Measurements from ENCODE around the gene AUTS2.

Gene AUTS2

DNA sequence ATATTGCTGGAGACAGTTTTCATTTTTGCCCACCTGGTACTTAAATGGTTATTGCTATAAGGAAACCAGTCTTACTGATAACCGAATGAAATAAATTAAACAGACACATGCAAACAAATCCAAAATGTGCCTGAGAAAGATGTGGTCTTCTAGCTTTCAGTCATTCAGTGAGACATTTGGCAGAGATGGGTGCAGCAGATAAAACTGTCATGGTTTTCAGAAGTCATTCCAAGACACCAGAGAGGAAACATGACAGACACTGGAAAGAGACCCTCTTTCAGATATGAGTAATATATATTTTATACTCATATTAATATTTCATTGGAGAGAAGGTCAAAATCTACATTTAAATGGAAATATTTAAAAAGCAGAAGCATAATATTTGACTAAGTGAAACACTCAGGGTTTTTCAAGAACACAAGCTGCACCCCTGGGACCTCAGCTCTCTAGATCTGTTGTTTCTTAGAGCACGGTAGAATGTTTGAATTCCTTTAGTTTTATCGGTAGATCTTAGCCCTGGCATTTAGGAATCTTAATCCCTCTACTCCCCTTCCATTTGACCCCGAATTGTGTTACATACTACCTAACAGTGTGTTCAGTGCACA lies 246.1 kb downstream of the AUTS2 start:
- no peak overlapping the region for H3K27ac ChIP-seq (ENCODE audit: low read depth, low read length)
- peaks cover 29% of the 10 kb centered on the region for H3K79me2 ChIP-seq (ENCODE audit: insufficient read depth, low read length)
- no peak for TF ChIP-seq EZH2phosphoT487 (conservative IDR thresholded peaks at IDR 0.05; ENCODE audit: low read length)
- TF ChIP-seq, protein P1, sequence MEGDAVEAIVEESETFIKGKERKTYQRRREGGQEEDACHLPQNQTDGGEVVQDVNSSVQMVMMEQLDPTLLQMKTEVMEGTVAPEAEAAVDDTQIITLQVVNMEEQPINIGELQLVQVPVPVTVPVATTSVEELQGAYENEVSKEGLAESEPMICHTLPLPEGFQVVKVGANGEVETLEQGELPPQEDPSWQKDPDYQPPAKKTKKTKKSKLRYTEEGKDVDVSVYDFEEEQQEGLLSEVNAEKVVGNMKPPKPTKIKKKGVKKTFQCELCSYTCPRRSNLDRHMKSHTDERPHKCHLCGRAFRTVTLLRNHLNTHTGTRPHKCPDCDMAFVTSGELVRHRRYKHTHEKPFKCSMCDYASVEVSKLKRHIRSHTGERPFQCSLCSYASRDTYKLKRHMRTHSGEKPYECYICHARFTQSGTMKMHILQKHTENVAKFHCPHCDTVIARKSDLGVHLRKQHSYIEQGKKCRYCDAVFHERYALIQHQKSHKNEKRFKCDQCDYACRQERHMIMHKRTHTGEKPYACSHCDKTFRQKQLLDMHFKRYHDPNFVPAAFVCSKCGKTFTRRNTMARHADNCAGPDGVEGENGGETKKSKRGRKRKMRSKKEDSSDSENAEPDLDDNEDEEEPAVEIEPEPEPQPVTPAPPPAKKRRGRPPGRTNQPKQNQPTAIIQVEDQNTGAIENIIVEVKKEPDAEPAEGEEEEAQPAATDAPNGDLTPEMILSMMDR (IDR thresholded peaks at IDR 0.05; ENCODE audit: insufficient read depth, low read length, poor library complexity, severe bottlenecking), result no peak
- H3K27me3 ChIP-seq (ENCODE audit: low read length), result no peaks in the 10 kb centered on the region
- no peak overlapping the region for H3K9ac ChIP-seq (ENCODE audit: low read length)
- peaks cover 5% of the 10 kb centered on the region; the same call in 1 of the 2 replicates for H3F3A ChIP-seq (ENCODE audit: insufficient read depth)
- peaks cover 17% of the 10 kb centered on the region; the same call in 1 of the 2 replicates for H4K20me1 ChIP-seq (ENCODE audit: low read depth, low read length)
- peak overlapping the region; percentile 15 for H3K4me2 ChIP-seq (ENCODE audit: low read depth, low read length, poor library complexity, severe bottlenecking)
- H3K4me3 ChIP-seq (ENCODE audit: insufficient read depth, low read length, poor library complexity, severe bottlenecking), result no peak overlapping the region
- H3K9me3 ChIP-seq (ENCODE audit: insufficient read depth, low read length), result no peaks in the 10 kb centered on the region
- H2AFZ ChIP-seq (ENCODE audit: low read depth, low read length, severe bottlenecking), result no peak overlapping the region
- H3K36me3 ChIP-seq (ENCODE audit: low read length), result no peaks in the 10 kb centered on the region
- no peaks in the 10 kb centered on the region for H3K9me2 ChIP-seq (replicated peaks; ENCODE audit: insufficient read depth, low read length)

DNA sequence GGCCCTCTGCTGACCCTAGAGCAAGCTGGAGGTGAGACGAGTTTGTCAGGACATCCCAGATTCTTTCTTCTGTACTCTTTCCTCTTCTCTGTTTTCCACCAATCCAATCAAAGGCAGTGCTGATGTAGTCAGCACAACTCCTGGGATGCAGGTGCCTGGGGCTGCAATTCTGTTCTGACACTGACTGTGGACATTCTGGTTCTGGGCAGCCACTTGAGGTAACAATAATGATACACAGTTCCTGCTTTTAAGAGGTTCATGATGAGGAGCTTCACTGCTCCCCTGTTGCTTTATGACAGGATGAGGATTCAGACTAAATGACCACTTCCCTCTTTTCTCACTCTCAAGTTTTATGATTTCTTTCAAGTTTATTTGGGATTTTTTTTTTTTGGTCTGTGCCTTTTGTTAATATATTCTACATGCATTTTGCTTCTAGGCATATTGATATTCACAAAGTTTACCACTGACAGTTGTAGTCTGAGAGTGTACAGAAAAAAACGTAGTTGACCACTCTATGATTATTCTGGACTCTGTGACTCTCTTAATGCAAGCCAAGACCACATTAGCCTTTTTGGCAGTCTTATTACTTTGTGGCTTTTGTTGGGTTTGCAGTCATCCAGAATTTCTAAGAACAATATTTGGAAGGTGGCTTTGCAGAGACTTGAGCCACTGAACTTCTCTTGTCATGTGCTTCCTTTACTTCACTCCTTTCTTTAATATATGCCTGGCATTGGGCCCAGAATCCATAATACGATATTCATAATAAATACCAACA lies 247.6 kb downstream of the AUTS2 start:
- H3K4me2 ChIP-seq (ENCODE audit: low read depth, low read length, poor library complexity, severe bottlenecking), result no peak overlapping the region

DNA sequence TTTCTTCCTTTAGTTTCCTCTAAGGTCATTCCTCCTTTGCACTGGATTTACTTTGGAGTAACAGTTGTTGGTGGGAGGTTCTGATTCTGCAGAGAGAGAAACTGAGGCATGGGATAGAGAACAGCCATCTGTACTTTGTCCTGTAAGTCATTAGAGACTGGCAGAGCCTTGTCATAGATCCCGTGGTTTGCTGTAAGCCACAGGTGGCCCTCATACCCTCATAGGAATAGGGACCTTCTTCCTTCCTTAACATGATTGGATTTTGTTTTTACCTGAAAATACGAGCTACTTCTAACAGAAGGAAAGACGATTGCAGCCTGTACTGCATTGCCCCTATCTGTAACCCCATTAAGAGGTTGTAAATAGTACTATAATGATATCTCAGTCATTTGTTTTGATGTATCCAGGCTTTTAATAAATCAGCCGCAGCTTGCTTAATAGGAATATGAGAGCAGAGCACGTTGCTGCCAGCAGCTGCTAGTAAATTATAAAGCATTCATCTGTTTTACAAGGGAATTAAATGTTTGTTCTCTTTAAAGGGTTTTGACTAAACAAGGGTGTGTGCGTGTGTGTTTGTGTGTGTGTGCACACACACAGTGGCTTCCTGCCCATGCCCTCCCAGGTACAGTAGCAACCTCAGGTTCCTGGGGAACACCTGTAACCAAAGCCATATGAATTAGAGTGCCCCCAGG lies 249.8 kb downstream of the AUTS2 start:
- Histone ChIP-seq H3K4me3 (ENCODE audit: insufficient read depth, low read length, poor library complexity, severe bottlenecking) (no peak overlapping the region), H3K4me2 (ENCODE audit: low read depth, low read length, poor library complexity, severe bottlenecking) (no peak overlapping the region)
- TF ChIP-seq, protein P1 (IDR thresholded peaks at IDR 0.05; ENCODE audit: insufficient read depth, low read length, poor library complexity, severe bottlenecking), result no peak
- TF ChIP-seq EZH2phosphoT487 (conservative IDR thresholded peaks at IDR 0.05; ENCODE audit: low read length), result no peak

More for the DNA sequence above, 247.6 kb downstream of the AUTS2 start:
- Histone ChIP-seq H3F3A (ENCODE audit: insufficient read depth) (peaks cover 5% of the 10 kb centered on the region; the same call in 1 of the 2 replicates), H2AFZ (ENCODE audit: low read depth, low read length, severe bottlenecking) (no peak overlapping the region), H3K9me3 (ENCODE audit: insufficient read depth, low read length) (no peaks in the 10 kb centered on the region), H3K36me3 (ENCODE audit: low read length) (no peaks in the 10 kb centered on the region), H3K9ac (ENCODE audit: low read length) (no peak overlapping the region), H3K9me2 (replicated peaks; ENCODE audit: insufficient read depth, low read length) (no peaks in the 10 kb centered on the region), H3K4me3 (ENCODE audit: insufficient read depth, low read length, poor library complexity, severe bottlenecking) (no peak overlapping the region), H3K27ac (ENCODE audit: low read depth, low read length) (no peak overlapping the region), H3K79me2 (ENCODE audit: insufficient read depth, low read length) (peaks cover 28% of the 10 kb centered on the region), H4K20me1 (ENCODE audit: low read depth, low read length) (peaks cover 7% of the 10 kb centered on the region; the same call in 1 of the 2 replicates), H3K27me3 (ENCODE audit: low read length) (no peaks in the 10 kb centered on the region)
- TF ChIP-seq EZH2phosphoT487 (conservative IDR thresholded peaks at IDR 0.05; ENCODE audit: low read length), result no peak
- TF ChIP-seq, protein P1 (IDR thresholded peaks at IDR 0.05; ENCODE audit: insufficient read depth, low read length, poor library complexity, severe bottlenecking), result no peak

More for the DNA sequence above, 249.8 kb downstream of the AUTS2 start:
- H2AFZ ChIP-seq (ENCODE audit: low read depth, low read length, severe bottlenecking), result no peak overlapping the region
- H3K27me3 ChIP-seq (ENCODE audit: low read length), result no peaks in the 10 kb centered on the region
- peaks cover 5% of the 10 kb centered on the region; the same call in 1 of the 2 replicates for H3F3A ChIP-seq (ENCODE audit: insufficient read depth)
- H3K79me2 ChIP-seq (ENCODE audit: insufficient read depth, low read length), result peaks cover 36% of the 10 kb centered on the region
- H3K9ac ChIP-seq (ENCODE audit: low read length), result no peak overlapping the region
- no peaks in the 10 kb centered on the region for H3K9me3 ChIP-seq (ENCODE audit: insufficient read depth, low read length)
- H3K9me2 ChIP-seq (replicated peaks; ENCODE audit: insufficient read depth, low read length), result no peaks in the 10 kb centered on the region
- H3K36me3 ChIP-seq (ENCODE audit: low read length), result no peaks in the 10 kb centered on the region
- peaks cover 21% of the 10 kb centered on the region for H4K20me1 ChIP-seq (ENCODE audit: low read depth, low read length)
- H3K27ac ChIP-seq (ENCODE audit: low read depth, low read length), result no peak overlapping the region

Data from SU-DHL-6 (cell line).